Neural progenitor cell (in vitro differentiated cells): ENCODE data around the gene PCYOX1L. TPM values are rescaled to one million over a fixed set of nuclear protein-coding genes. Genes with fewer than 3 reads are reported as not detected.
"Not testable (repeated sequence)": the region's sequence is repeated elsewhere in the genome, so short reads cannot be mapped to it uniquely, and the experiment has no call there.

ENCODE experiments used
- DNase-seq: peaks from one replicate; pipeline ENCODE4 v3.0.0-alpha.2; 2016; ENCODE audit warnings: low spot score
- H2AFZ ChIP-seq: fragments of 200-600 bp; sonication (generic); replicated peaks from 2 replicates; pipeline ENCODE4 v1.6.1; 2016; ENCODE audit warnings: antibody characterized with exemption
- H3F3A ChIP-seq: fragments of 200-600 bp; sonication (generic); 2 replicates; pipeline ENCODE4 v1.6.1; 2016; ENCODE audit warnings: antibody characterized with exemption, low read depth
- H3K27ac ChIP-seq: fragments of 200-600 bp; sonication (generic); 2 replicates; pipeline ENCODE4 v1.5.1; 2016; ENCODE audit warnings: mild to moderate bottlenecking
- H3K27me3 ChIP-seq: fragments of 200-600 bp; sonication (generic); 2 replicates; pipeline ENCODE4 v1.6.1; 2016; ENCODE audit warnings: mild to moderate bottlenecking, moderate library complexity
- H3K36me3 ChIP-seq: fragments of 200-600 bp; sonication (generic); 2 replicates; pipeline ENCODE4 v1.5.1; 2016
- H3K4me1 ChIP-seq: fragments of 200-600 bp; sonication (generic); 2 replicates; pipeline ENCODE4 v1.6.1; 2016; ENCODE audit warnings: mixed run types
- H3K4me2 ChIP-seq: fragments of 200-600 bp; sonication (generic); 2 replicates; pipeline ENCODE4 v1.6.1; 2016
- H3K4me3 ChIP-seq: fragments of 200-600 bp; sonication (generic); 2 replicates; pipeline ENCODE4 v1.5.1; 2016
- H3K79me2 ChIP-seq: fragments of 200-600 bp; sonication (generic); 2 replicates; pipeline ENCODE4 v1.6.1; 2016; ENCODE audit warnings: low read depth
- H3K9ac ChIP-seq: fragments of 200-600 bp; sonication (generic); 2 replicates; pipeline ENCODE4 v1.6.1; 2016
- H3K9me3 ChIP-seq: fragments of 200-600 bp; sonication (generic); 2 replicates; pipeline ENCODE4 v1.5.1; 2016; ENCODE audit warnings: low read depth
- H4K20me1 ChIP-seq: fragments of 200-600 bp; sonication (generic); 2 replicates; pipeline ENCODE4 v1.6.1; 2016; ENCODE audit warnings: low read depth
- H3K27ac Mint-ChIP-seq: 3 replicates; pipeline ENCODE4 v1.8.0; 2021; ENCODE audit warnings: mixed read lengths
- H3K27me3 Mint-ChIP-seq: 2 replicates; pipeline ENCODE4 v1.8.0; 2022; ENCODE audit warnings: low read depth, mild to moderate bottlenecking, inconsistent platforms, moderate library complexity, mixed read lengths; ENCODE audit not compliant: insufficient read depth
- H3K36me3 Mint-ChIP-seq: 3 replicates; pipeline ENCODE4 v1.8.0; 2021; ENCODE audit warnings: mixed read lengths
- H3K4me1 Mint-ChIP-seq: 3 replicates; pipeline ENCODE4 v1.8.0; 2021; ENCODE audit warnings: mixed read lengths
- H3K4me3 Mint-ChIP-seq: 3 replicates; pipeline ENCODE4 v1.8.0; 2021; ENCODE audit warnings: mild to moderate bottlenecking, moderate library complexity, mixed read lengths
- H3K9me3 Mint-ChIP-seq: 3 replicates; pipeline ENCODE4 v1.8.0; 2020; ENCODE audit warnings: mixed read lengths
- EZH2 ChIP-seq: fragments of 200-600 bp; sonication (generic); IDR thresholded peaks from 2 replicates; pipeline ENCODE4 v1.6.1; 2017; ENCODE audit warnings: antibody characterized with exemption, mild to moderate bottlenecking, moderate library complexity
- EZH2phosphoT487 ChIP-seq: fragments of 200-600 bp; sonication (generic); IDR thresholded peaks from 2 replicates; pipeline ENCODE4 v1.6.1; 2017; ENCODE audit warnings: antibody characterized with exemption
- total RNA-seq: library from RNA; depleted of rRNA; stranded (reverse); fragments of >200 nt; gene quantifications from 2 replicates; pipeline ENCODE4 v1.2.3, GENCODE V29; 2015; ENCODE audit warnings: low replicate concordance
- TF ChIP-seq, protein P1 (sequence below): fragments of 200-600 bp; sonication (generic); IDR thresholded peaks from 2 replicates; pipeline ENCODE4 v1.5.1; 2017; ENCODE audit warnings: antibody characterized with exemption, mild to moderate bottlenecking

Gene PCYOX1L
- total RNA-seq, 1 donor from 2014 or later, result 16.4 TPM

DNA sequence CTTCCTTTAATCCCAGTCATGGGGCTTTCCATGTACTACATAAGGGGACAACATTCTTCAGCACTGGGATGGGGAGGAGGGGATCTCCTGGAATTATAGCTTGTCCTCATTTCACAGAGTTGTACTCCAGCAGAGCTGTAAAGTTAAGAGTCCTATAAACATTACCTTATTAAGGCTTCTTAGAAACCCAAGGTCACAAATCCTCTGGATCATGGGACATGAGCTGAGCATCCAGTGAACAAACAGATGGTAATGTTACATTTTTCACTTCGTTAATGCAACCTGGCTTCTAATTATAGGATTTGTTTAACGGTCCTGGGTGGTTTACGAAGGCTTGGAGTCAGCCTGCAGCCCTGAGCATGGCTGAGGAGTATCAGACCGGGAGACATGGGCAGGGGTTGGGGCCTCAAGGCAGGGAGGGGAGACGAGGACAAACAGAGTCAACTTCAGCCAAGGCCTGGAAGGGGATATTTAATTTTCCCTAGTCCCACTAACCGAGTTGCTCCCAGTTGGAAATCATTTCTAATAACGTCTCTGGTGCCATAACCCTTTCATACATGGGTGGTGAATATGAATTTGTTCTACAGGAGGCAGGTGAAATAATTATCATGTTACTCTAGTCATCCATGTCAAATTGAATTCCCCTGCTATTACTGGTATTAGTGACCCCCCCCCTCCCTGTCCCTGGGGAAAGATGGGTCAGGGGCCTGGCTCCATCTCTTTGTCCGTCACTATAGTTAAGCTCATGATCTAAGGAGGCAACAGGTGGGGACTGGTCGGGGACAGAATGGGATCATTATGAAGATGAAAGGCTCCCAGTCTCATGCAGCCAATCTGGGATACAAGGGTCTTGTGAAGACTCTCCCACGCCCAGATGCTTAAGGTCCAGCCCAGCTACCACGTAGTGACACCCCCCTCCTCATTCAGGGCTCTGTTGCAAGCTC, 32.0 kb downstream of the PCYOX1L start:
- H2AFZ ChIP-seq, result no peak overlapping the region
- no peak for DNase-seq
- no peak overlapping the region for H3K4me2 ChIP-seq
- H3K4me3 ChIP-seq, result no peak overlapping the region
- Mint-ChIP-seq H3K9me3 (peaks cover 2% of the 10 kb centered on the region), H3K36me3 (no peaks in the 10 kb centered on the region), H3K27me3 (peaks cover 2% of the 10 kb centered on the region), H3K4me1 (peaks cover 8% of the 10 kb centered on the region), H3K27ac (no peak overlapping the region), H3K4me3 (no peak overlapping the region)
- H3F3A ChIP-seq, result no peaks in the 10 kb centered on the region
- no peaks in the 10 kb centered on the region for H3K9me3 ChIP-seq
- H3K27me3 ChIP-seq, result no peaks in the 10 kb centered on the region
- no peaks in the 10 kb centered on the region for H4K20me1 ChIP-seq
- H3K4me1 ChIP-seq, result no peaks in the 10 kb centered on the region
- H3K27ac ChIP-seq, result no peak overlapping the region
- no peak overlapping the region for H3K9ac ChIP-seq
- H3K79me2 ChIP-seq, result no peaks in the 10 kb centered on the region
- TF ChIP-seq EZH2phosphoT487 (no peak), EZH2 (no peak)
- TF ChIP-seq, protein P1, sequence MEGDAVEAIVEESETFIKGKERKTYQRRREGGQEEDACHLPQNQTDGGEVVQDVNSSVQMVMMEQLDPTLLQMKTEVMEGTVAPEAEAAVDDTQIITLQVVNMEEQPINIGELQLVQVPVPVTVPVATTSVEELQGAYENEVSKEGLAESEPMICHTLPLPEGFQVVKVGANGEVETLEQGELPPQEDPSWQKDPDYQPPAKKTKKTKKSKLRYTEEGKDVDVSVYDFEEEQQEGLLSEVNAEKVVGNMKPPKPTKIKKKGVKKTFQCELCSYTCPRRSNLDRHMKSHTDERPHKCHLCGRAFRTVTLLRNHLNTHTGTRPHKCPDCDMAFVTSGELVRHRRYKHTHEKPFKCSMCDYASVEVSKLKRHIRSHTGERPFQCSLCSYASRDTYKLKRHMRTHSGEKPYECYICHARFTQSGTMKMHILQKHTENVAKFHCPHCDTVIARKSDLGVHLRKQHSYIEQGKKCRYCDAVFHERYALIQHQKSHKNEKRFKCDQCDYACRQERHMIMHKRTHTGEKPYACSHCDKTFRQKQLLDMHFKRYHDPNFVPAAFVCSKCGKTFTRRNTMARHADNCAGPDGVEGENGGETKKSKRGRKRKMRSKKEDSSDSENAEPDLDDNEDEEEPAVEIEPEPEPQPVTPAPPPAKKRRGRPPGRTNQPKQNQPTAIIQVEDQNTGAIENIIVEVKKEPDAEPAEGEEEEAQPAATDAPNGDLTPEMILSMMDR, result no peak
- H3K36me3 ChIP-seq, result no peaks in the 10 kb centered on the region

DNA sequence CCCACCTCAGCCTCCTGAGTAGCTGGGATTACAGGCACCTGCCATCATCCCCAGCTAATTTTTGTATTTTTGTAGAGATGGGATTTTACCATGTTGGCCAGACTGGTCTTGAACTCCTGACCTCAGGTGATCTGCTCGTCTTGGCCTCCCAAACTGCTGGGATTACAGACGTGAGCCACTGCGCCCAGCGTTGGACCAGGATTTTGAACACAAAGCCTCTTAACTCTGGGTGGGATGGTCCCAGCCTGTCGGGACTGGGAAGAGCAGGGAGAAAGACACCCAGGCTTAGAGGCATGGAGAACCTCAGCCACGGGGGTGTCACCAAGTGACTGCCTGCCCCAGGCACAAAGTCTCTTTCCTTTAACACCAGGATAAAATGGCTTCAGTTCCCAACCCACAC, 33.2 kb downstream of the PCYOX1L start:
- H3K9ac ChIP-seq, H3K4me3 Mint-ChIP-seq, H4K20me1 ChIP-seq, H3K4me3 ChIP-seq, H2AFZ ChIP-seq, H3K27me3 ChIP-seq, H3K9me3 Mint-ChIP-seq, H3K27ac ChIP-seq, H3K36me3 ChIP-seq, H3K36me3 Mint-ChIP-seq, H3K27ac Mint-ChIP-seq, H3K9me3 ChIP-seq, H3K27me3 Mint-ChIP-seq, DNase-seq, H3K4me1 ChIP-seq, H3K4me2 ChIP-seq, H3K79me2 ChIP-seq, H3K4me1 Mint-ChIP-seq, H3F3A ChIP-seq: not testable (repeated sequence)

DNA sequence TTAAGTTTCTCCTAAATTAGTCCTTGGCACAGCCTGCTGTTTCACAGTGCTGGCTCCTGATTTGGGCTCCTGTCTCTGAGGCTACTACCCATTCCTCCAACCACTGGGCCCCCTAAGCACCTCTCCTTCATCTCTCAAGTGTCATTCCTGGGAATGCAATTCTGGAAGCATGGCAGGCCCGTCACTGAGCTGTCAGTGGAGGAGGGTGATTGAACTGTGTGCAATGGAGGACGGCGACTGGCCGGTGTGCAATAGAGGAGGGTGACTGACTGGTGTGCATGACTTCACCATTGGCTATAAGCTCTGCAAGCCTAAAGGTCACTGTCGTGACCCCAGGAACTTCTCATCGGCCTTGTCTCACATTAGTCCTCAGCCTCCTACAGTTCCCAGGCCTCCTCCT, 33.7 kb downstream of the PCYOX1L start:
- Histone ChIP-seq H2AFZ (no peak overlapping the region), H3K36me3 (no peaks in the 10 kb centered on the region), H3F3A (no peaks in the 10 kb centered on the region), H4K20me1 (no peaks in the 10 kb centered on the region), H3K4me1 (no peaks in the 10 kb centered on the region), H3K27me3 (no peaks in the 10 kb centered on the region), H3K9ac (no peak overlapping the region), H3K27ac (no peak overlapping the region), H3K4me2 (no peak overlapping the region), H3K4me3 (no peak overlapping the region), H3K9me3 (no peaks in the 10 kb centered on the region), H3K79me2 (no peaks in the 10 kb centered on the region)
- Mint-ChIP-seq H3K27ac (no peak overlapping the region), H3K27me3 (peaks cover 7% of the 10 kb centered on the region), H3K9me3 (peaks cover 2% of the 10 kb centered on the region), H3K4me3 (no peak overlapping the region), H3K4me1 (peaks cover 5% of the 10 kb centered on the region), H3K36me3 (no peaks in the 10 kb centered on the region)
- no peak for DNase-seq
- TF ChIP-seq, protein P1, result no peak
- no peak for TF ChIP-seq EZH2phosphoT487
- TF ChIP-seq EZH2, result no peak

DNA sequence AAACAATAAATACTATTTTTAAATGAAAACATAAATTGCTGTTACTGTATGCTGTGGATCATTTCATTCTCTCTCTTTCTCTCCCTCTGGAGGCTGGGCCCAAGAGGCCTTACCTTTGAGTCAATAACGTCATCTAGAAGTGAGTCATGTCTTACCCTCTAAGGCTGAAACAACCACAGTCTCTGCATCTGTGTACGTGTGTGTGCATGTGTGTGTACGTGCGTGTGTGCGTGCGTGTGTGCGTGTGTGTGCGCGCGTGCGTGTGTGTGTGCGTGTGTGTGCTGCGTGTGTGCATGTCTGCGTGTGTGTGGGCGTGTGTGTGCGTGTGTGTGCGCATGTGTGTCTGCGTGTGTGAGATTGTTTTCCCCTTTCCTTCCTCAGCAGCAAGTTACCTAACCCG, 34.9 kb downstream of the PCYOX1L start:
- Histone ChIP-seq H3K27me3 (no peaks in the 10 kb centered on the region), H3K9me3 (no peaks in the 10 kb centered on the region), H3K27ac (no peak overlapping the region), H3K4me2 (no peak overlapping the region), H3K4me1 (no peaks in the 10 kb centered on the region), H3K79me2 (no peaks in the 10 kb centered on the region), H4K20me1 (no peaks in the 10 kb centered on the region), H3F3A (no peaks in the 10 kb centered on the region), H3K4me3 (no peak overlapping the region), H3K9ac (no peak overlapping the region), H2AFZ (no peak overlapping the region), H3K36me3 (no peaks in the 10 kb centered on the region)
- Mint-ChIP-seq H3K9me3 (peaks cover 2% of the 10 kb centered on the region), H3K4me3 (no peak overlapping the region), H3K27ac (no peak overlapping the region), H3K27me3 (peaks cover 7% of the 10 kb centered on the region), H3K36me3 (no peaks in the 10 kb centered on the region), H3K4me1 (peaks cover 5% of the 10 kb centered on the region)
- DNase-seq, result no peak
- TF ChIP-seq, protein P1, result no peak
- TF ChIP-seq EZH2, result no peak
- TF ChIP-seq EZH2phosphoT487, result no peak

DNA sequence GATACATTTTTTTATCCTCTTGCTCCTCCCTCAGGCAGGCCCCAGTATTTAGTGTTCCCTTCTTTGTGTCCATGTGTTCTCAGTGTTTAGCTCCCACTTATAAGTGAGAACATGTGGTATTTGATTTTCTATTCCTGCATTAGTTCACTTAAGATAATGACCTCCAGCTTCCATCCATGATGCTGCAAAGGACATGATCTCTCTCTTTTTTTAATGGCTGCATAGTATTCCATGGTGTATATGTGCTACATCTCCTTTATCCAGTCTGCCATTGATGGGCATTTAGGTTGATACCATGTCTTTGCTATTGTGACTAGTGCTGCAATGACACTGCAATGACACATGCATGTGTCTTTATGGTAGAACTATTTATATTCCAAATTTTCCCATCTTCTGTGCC, 37.1 kb downstream of the PCYOX1L start:
- H3K9me3 Mint-ChIP-seq, H3K27me3 Mint-ChIP-seq, H3K36me3 ChIP-seq, H4K20me1 ChIP-seq, H3K27ac ChIP-seq, H3K27ac Mint-ChIP-seq, H3K9ac ChIP-seq, H3K27me3 ChIP-seq, H3K4me2 ChIP-seq, H3K36me3 Mint-ChIP-seq, H3K4me3 Mint-ChIP-seq, H3K4me1 ChIP-seq, H3K4me3 ChIP-seq, H3F3A ChIP-seq, H3K79me2 ChIP-seq, DNase-seq, H3K4me1 Mint-ChIP-seq, H3K9me3 ChIP-seq, H2AFZ ChIP-seq: not testable (repeated sequence)
